Endothelial cell of umbilical vein (primary cell): ENCODE results near the gene PIGO.

Experiments used
- CTCF ChIP-seq, 2 donors: IDR thresholded peaks; 1 replicate in 1 of 2; 2 replicates in 1 of 2; pipeline ENCODE4 v1.5.1; 2011; ENCODE audit warnings: low read length in 2 of 2, mild to moderate bottlenecking in 2 of 2, moderate library complexity in 2 of 2, control low read depth in 1 of 2, inconsistent platforms in 1 of 2, low read depth in 1 of 2; ENCODE audit not compliant: insufficient read depth in 1 of 2; ENCODE audit errors: extremely low read depth in 1 of 2
- GATA2 ChIP-seq: IDR thresholded peaks from 2 replicates; pipeline ENCODE4 v1.7.0; 2011; ENCODE audit warnings: low read depth, mild to moderate bottlenecking, moderate library complexity, mixed read lengths, low read length; ENCODE audit not compliant: insufficient read length, insufficient read depth
- POLR2A ChIP-seq: IDR thresholded peaks from 2 replicates; pipeline ENCODE4 v1.6.1; 2012; ENCODE audit warnings: low read depth, mild to moderate bottlenecking, control low read depth, low read length

- TF ChIP-seq POLR2A (no peak), CTCF (IDR thresholded peaks at IDR 0.05; ENCODE audit: extremely low read depth in 1 of 2, insufficient read depth in 1 of 2, low read depth in 1 of 2, low read length in 2 of 2) (no peak), GATA2 (no peak)
Observed at GRCh38 chr9:35073279-35073612, 23.1 kb downstream of the PIGO start.
